GM23338 (cell line): ENCODE results near the gene MEP1A. TPM values are rescaled to one million over a fixed set of nuclear protein-coding genes. Genes with fewer than 3 reads are reported as not detected.

ENCODE experiments used
- ATAC-seq: fragments of 200-7000 bp; cut with Tn5 transposase; 3 replicates; pipeline ENCODE4 v1.9.1; 2020
- DNase-seq: peaks from one replicate; pipeline ENCODE4 v3.0.0-alpha.2; 2015; ENCODE audit warnings: low spot score
- H2AFZ ChIP-seq: fragments of 200-600 bp; sonication (generic); 2 replicates; pipeline ENCODE4 v1.8.0; 2016; ENCODE audit warnings: antibody characterized with exemption, mild to moderate bottlenecking, moderate library complexity
- H3F3A ChIP-seq: fragments of 200-600 bp; sonication (generic); replicated peaks from 2 replicates; pipeline ENCODE4 v1.8.0; 2017; ENCODE audit warnings: antibody characterized with exemption, mixed run types, low read depth
- H3K27ac ChIP-seq: fragments of 200-600 bp; sonication (generic); 2 replicates; pipeline ENCODE4 v1.6.1; 2016; ENCODE audit warnings: low read depth
- H3K27me3 ChIP-seq: fragments of 200-600 bp; sonication (generic); 2 replicates; pipeline ENCODE4 v1.8.0; 2016; ENCODE audit warnings: mild to moderate bottlenecking, mixed run types, moderate library complexity; ENCODE audit not compliant: insufficient read depth
- H3K36me3 ChIP-seq: fragments of 200-600 bp; sonication (generic); 2 replicates; pipeline ENCODE4 v1.8.0; 2016; ENCODE audit warnings: mild to moderate bottlenecking; ENCODE audit not compliant: insufficient read depth
- H3K4me1 ChIP-seq: fragments of 200-600 bp; sonication (generic); 2 replicates; pipeline ENCODE4 v1.8.0; 2016; ENCODE audit warnings: mild to moderate bottlenecking, moderate library complexity; ENCODE audit not compliant: insufficient read depth
- H3K4me2 ChIP-seq: fragments of 200-600 bp; sonication (generic); 2 replicates; pipeline ENCODE4 v1.7.1; 2017; ENCODE audit warnings: mixed run types
- H3K4me3 ChIP-seq: fragments of 200-600 bp; sonication (generic); 2 replicates; pipeline ENCODE4 v1.6.1; 2016; ENCODE audit warnings: mixed run types
- H3K79me2 ChIP-seq: fragments of 200-600 bp; sonication (generic); replicated peaks from 2 replicates; pipeline ENCODE4 v1.8.0; 2017; ENCODE audit warnings: mild to moderate bottlenecking; ENCODE audit not compliant: insufficient read depth
- H3K9me2 ChIP-seq: fragments of 200-600 bp; sonication (generic); 2 replicates; pipeline ENCODE4 v1.8.0; 2017; ENCODE audit not compliant: insufficient read depth
- H4K20me1 ChIP-seq: fragments of 200-600 bp; sonication (generic); replicated peaks from 2 replicates; pipeline ENCODE4 v1.8.0; 2017; ENCODE audit warnings: mild to moderate bottlenecking; ENCODE audit not compliant: insufficient read depth
- H3K27ac Mint-ChIP-seq: 2 replicates; pipeline ENCODE4 v1.8.0; 2020; ENCODE audit warnings: inconsistent platforms, mild to moderate bottlenecking, moderate library complexity, mixed read lengths
- H3K27me3 Mint-ChIP-seq: 3 replicates; pipeline ENCODE4 v1.8.0; 2022; ENCODE audit warnings: low read depth, mild to moderate bottlenecking, moderate library complexity, mixed read lengths, inconsistent platforms; ENCODE audit not compliant: insufficient read depth, poor library complexity
- H3K36me3 Mint-ChIP-seq: 3 replicates; pipeline ENCODE4 v1.8.0; 2021; ENCODE audit warnings: low read depth, mild to moderate bottlenecking, inconsistent platforms, moderate library complexity, mixed read lengths
- H3K4me1 Mint-ChIP-seq: 3 replicates; pipeline ENCODE4 v1.8.0; 2020; ENCODE audit warnings: mild to moderate bottlenecking, inconsistent platforms, mixed read lengths
- H3K4me3 Mint-ChIP-seq: 3 replicates; pipeline ENCODE4 v1.8.0; 2021; ENCODE audit warnings: moderate library complexity, mild to moderate bottlenecking, inconsistent platforms, mixed read lengths
- H3K9me3 Mint-ChIP-seq: 3 replicates; pipeline ENCODE4 v1.8.0; 2020; ENCODE audit warnings: moderate library complexity, mild to moderate bottlenecking, inconsistent platforms, mixed read lengths
- CREB1 ChIP-seq: fragments of 250-450 bp; sonication (Bioruptor Pico); IDR thresholded peaks from 2 replicates; pipeline ENCODE4 v1.5.0; 2020; ENCODE audit warnings: low read depth, mild to moderate bottlenecking, moderate library complexity
- CTCF ChIP-seq, 2 experiments: fragments of 200-600 bp in 1 of 2; sonication (generic) in 1 of 2; conservative IDR thresholded peaks; 2 replicates each; pipeline versions ENCODE4 v1.5.1 to v1.6.1; 2016 to 2017; ENCODE audit warnings: antibody characterized with exemption in 2 of 2, low read depth in 2 of 2, mild to moderate bottlenecking in 2 of 2, moderate library complexity in 1 of 2
- ETS1 ChIP-seq: IDR thresholded peaks from 2 replicates; pipeline ENCODE4 v1.6.1; 2016; ENCODE audit warnings: antibody characterized with exemption
- EZH2 ChIP-seq: fragments of 200-600 bp; sonication (generic); IDR thresholded peaks from one replicate; pipeline ENCODE4 v1.8.0; 2017; ENCODE audit warnings: antibody characterized with exemption, mild to moderate bottlenecking, low read depth; ENCODE audit not compliant: unreplicated experiment
- EZH2phosphoT487 ChIP-seq: fragments of 200-600 bp; sonication (generic); IDR thresholded peaks from one replicate; pipeline ENCODE4 v1.8.1; 2018; ENCODE audit warnings: antibody characterized with exemption; ENCODE audit not compliant: unreplicated experiment
- JUNB ChIP-seq: IDR thresholded peaks from one replicate; pipeline ENCODE4 v1.6.1; 2016; ENCODE audit warnings: antibody characterized with exemption; ENCODE audit not compliant: unreplicated experiment
- NANOG ChIP-seq: IDR thresholded peaks from 2 replicates; pipeline ENCODE4 v1.6.1; 2016; ENCODE audit warnings: antibody characterized with exemption, borderline replicate concordance
- POLR2AphosphoS5 ChIP-seq: IDR thresholded peaks from 2 replicates; pipeline ENCODE4 v1.6.1; 2016; ENCODE audit warnings: antibody characterized with exemption, low read depth
- REST ChIP-seq: IDR thresholded peaks from one replicate; pipeline ENCODE4 v1.6.1; 2018; ENCODE audit warnings: antibody characterized with exemption; ENCODE audit not compliant: unreplicated experiment
- ZNF114 ChIP-seq: fragments of 250-450 bp; sonication (Bioruptor Pico); IDR thresholded peaks from 2 replicates; pipeline ENCODE4 v1.5.0; 2020; ENCODE audit warnings: mild to moderate bottlenecking, moderate library complexity
- ZNF462 ChIP-seq: fragments of 250-450 bp; sonication (Bioruptor Pico); IDR thresholded peaks from 2 replicates; pipeline ENCODE4 v1.5.0; 2020; ENCODE audit warnings: mild to moderate bottlenecking, moderate library complexity
- polyA plus RNA-seq: library from polyadenylated mRNA; unstranded; fragments of >200 nt; fragmentation: Nextera tagmentation; extraction: Ambion mirVana; gene quantifications from 2 replicates; pipeline ENCODE4 v1.2.1, GENCODE V29; 2016
- total RNA-seq: library from RNA; depleted of rRNA; stranded (reverse); fragments of >200 nt; shearing (Covaris generic); gene quantifications from 2 replicates; pipeline ENCODE4 v1.2.3, GENCODE V29; 2014

The MEP1A gene
- total and polyA plus RNA-seq, 2 experiments from 2014 or later: not detected

GRCh38 chr6:46821458-46821881, 28.3 kb downstream of the MEP1A start:
- Histone ChIP-seq H4K20me1 (no peaks in the 10 kb centered on the region), H3K79me2 (no peaks in the 10 kb centered on the region), H3K4me2 (no peak overlapping the region), H3K4me1 (no peaks in the 10 kb centered on the region), H3K36me3 (no peaks in the 10 kb centered on the region), H3F3A (no peaks in the 10 kb centered on the region), H3K27ac (no peak overlapping the region), H2AFZ (no peak overlapping the region; the same call in 1 of the 2 replicates), H3K27me3 (no peaks in the 10 kb centered on the region), H3K9me2 (0 out of 2 replicates have a peak, but pooled peaks cover 5% of the 10 kb centered on the region), H3K4me3 (no peak overlapping the region)
- Mint-ChIP-seq H3K27ac (no peak overlapping the region), H3K27me3 (peaks cover 4% of the 10 kb centered on the region), H3K4me3 (no peak overlapping the region), H3K36me3 (no peaks in the 10 kb centered on the region), H3K4me1 (peaks cover 3% of the 10 kb centered on the region; the same call in 2 of the 3 replicates), H3K9me3 (no peaks in the 10 kb centered on the region)
- no peak for ATAC-seq
- TF ChIP-seq REST (no peak), ETS1 (no peak), NANOG (no peak), JUNB (no peak), CREB1 (no peak), EZH2phosphoT487 (no peak), POLR2AphosphoS5 (no peak), ZNF114 (CRISPR knock-in tag) (no peak), ZNF462 (no peak), EZH2 (no peak), CTCF (conservative IDR thresholded peaks at IDR 0.05; ENCODE audit: low read depth in 2 of 2) (no peak)
- DNase-seq: no peak
